Duodenal mucosa (tissue), 2 donors: ENCODE measurements around the gene ELMOD1.

Experiments
- H3K27ac ChIP-seq: one replicate; pipeline ENCODE4 v1.7.0; 2013; ENCODE audit warnings: low read depth, low read length
- H3K27me3 ChIP-seq, 2 donors: one replicate each; pipeline ENCODE4 v1.7.0; 2013; ENCODE audit warnings: low read length in 2 of 2, control low read depth in 1 of 2; ENCODE audit not compliant: insufficient read depth in 2 of 2, control insufficient read depth in 1 of 2
- H3K36me3 ChIP-seq, 2 donors: one replicate each; pipeline ENCODE4 v1.7.0; 2013; ENCODE audit warnings: low read length in 2 of 2, control low read depth in 1 of 2; ENCODE audit not compliant: insufficient read depth in 2 of 2, control insufficient read depth in 1 of 2
- H3K4me1 ChIP-seq, 2 donors: one replicate each; pipeline ENCODE4 v1.7.0; 2013; ENCODE audit warnings: low read length in 2 of 2, control low read depth in 1 of 2; ENCODE audit not compliant: insufficient read depth in 2 of 2, control insufficient read depth in 1 of 2
- H3K4me3 ChIP-seq, 2 donors: one replicate each; pipeline ENCODE4 v1.7.0; 2013; ENCODE audit warnings: low read length in 2 of 2, low read depth in 1 of 2
- H3K9ac ChIP-seq, 2 donors: one replicate each; pipeline ENCODE4 v1.7.0; 2013; ENCODE audit warnings: low read length in 2 of 2, low read depth in 1 of 2
- H3K9me3 ChIP-seq, 2 donors: one replicate each; pipeline ENCODE4 v1.7.0; 2013; ENCODE audit warnings: low read length in 2 of 2, control low read depth in 1 of 2; ENCODE audit not compliant: control insufficient read depth in 1 of 2

The ELMOD1 gene

DNA sequence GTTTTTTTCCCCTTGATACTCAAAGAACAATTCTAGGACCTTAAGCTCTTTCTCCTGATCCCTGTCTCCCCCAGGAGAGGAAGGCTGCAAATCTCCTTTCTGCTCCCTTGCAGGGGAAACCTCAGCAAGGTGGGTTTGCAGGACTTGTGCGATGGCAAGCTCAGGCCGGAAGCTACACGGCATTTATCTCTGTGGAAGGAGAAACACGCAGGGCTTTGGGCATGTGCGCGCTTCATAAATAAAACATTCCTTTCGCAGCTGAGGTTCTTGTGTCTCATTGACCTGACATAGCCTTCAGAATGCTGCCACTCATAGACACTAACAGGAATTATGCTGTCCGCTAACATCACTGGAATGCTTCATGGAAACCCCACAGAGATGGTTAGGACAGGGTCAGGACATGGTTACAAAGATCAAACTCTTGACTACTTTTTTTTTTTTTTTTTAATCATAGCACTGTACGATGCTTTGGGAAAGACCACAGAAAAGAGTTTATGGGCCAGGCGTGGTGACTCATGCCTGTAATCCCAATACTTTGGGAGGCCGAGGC, 78.3 kb downstream of the ELMOD1 start:
- peaks cover 0 to 3% of the 10 kb centered on the region in 2 donors for H3K27me3 ChIP-seq
- H3K27ac ChIP-seq, result no peak overlapping the region
- no peaks in the 10 kb centered on the region for H3K9me3 ChIP-seq
- H3K9ac ChIP-seq, result no peak overlapping the region
- no peaks in the 10 kb centered on the region for H3K4me1 ChIP-seq
- H3K4me3 ChIP-seq, result no peak overlapping the region
- H3K36me3 ChIP-seq, result no peaks in the 10 kb centered on the region

DNA sequence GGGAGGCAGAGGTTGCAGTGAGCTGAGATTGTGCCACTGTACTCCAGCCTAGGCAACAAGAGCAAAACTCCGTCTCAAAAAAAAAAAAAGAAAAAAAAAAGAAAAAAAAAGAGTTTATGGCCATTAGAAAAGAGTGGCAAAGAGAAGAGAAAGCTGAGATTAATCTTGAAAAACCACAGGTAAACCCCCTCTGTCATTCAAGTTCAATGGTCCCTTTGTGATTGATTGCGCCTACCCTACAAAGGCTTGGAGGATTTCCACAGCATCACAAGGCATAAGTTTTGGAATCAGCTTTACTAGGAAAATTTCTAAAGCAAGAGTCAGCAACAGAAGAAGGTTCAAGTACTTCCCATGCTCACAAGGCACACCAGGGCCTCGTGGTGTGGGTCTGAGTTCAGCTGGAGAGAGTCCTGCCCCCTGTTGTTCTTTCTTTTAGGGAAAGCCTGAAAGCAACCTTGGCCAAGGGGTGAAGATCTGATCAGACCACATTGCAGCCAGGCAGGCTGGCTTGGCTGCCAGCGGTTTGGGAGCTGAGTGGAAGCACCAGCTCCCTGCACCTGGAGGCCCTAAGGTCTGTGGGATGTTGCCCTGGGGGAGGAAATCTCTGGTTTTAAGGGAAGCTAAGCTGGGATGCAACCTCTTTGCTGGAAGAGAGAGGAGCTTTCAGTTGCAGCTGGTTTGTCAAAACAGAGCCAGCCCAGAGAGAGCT, 79.1 kb downstream of the ELMOD1 start:
- H3K27ac ChIP-seq, result no peak overlapping the region
- no peak overlapping the region for H3K9ac ChIP-seq
- peaks cover 0 to 3% of the 10 kb centered on the region in 2 donors for H3K27me3 ChIP-seq
- H3K36me3 ChIP-seq, result no peaks in the 10 kb centered on the region
- H3K4me1 ChIP-seq, result no peaks in the 10 kb centered on the region
- H3K4me3 ChIP-seq, result no peak overlapping the region
- no peaks in the 10 kb centered on the region for H3K9me3 ChIP-seq

DNA sequence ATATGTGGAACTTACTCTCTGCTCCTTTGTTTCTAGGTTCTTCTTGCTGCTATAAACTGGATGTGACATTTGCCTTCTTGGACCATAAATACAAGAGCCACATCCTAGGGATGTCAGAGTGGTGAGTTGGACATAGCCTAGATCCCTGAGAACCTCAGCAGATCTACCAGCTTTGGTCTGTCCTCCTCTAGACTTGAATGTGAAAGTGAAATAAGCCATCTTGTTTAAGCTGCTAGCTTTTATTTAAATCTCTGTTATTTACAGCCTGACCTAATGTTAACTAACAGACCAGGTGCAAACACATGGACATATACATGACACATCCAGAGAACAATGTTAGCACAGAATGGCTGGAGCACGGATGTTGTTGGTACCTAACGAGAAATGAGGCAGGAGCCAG, 85.0 kb downstream of the ELMOD1 start:
- Histone ChIP-seq H3K9me3 (no peaks in the 10 kb centered on the region), H3K4me1 (no peaks in the 10 kb centered on the region), H3K4me3 (no peak overlapping the region), H3K9ac (no peak overlapping the region), H3K27ac (no peak overlapping the region), H3K36me3 (no peaks in the 10 kb centered on the region), H3K27me3 (peaks cover 0 to 3% of the 10 kb centered on the region in 2 donors)

DNA sequence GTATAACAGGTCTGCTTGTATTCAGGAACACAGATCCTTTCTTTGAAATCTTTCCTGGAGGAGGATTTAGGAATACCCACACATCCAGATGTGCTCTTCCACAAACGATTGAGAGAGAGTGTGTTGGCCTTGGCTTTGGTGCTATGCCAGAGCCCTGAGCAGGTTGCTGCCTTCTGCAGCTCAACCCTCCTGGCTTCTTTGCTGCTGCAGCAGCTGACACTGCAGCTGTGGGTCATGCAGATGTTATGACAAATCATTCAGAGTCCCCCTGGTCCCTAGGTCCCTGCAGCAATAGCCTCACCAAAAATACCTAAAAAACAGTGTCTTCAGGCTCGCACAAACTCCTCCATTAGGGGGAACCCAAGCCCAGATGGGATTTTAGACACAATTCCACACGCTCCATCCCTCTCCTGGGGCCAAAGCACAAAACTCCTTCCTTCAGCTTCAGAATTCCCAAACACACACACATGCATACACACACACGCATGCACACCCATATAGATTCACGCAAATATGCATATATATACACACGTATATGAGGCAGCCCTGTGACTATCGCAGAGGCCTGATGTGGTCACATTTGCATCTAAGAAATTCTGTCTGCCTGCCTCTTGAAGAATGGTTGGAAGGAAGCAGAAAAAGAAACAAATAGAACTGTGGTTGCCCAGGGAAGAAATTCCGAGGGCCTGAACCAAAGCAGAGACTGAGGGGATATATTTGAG, 85.5 kb downstream of the ELMOD1 start:
- Histone ChIP-seq H3K4me1 (no peaks in the 10 kb centered on the region), H3K9me3 (no peaks in the 10 kb centered on the region), H3K27me3 (peaks cover 0 to 2% of the 10 kb centered on the region in 2 donors), H3K27ac (no peak overlapping the region), H3K4me3 (no peak overlapping the region), H3K9ac (no peak overlapping the region), H3K36me3 (no peaks in the 10 kb centered on the region)

DNA sequence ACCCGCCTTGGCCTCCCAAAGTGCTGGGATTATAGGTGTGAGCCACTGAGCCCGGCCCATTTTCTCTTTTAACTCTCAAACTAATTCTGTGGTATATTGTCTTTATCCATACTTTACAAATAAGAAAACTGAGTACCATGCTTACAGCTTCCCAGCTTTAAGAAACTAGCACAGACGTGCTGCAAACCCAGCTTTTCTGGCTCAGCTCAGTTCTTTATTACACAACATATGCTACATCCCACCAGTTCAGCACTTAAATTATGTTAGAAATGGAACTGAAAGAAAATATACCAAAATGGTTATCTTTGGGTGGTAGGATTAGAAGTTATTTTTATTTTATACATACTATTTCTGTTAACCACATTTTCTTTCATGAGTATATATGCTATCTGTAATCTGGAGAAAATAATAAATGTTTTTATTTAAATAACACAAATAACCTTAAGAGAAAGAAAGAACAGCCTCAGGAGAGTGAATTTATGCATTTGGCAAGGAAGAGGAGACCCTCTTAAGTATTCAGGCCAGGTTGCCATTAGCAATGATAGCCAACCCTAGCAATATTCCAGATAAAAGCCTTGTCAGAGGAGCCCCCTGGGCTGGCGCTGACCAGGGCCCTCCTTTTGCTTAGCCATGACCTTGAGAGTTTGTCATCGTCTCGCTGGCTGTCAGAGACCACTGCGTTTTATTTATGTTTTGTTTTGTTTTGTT, 87.1 kb downstream of the ELMOD1 start:
- Histone ChIP-seq H3K27ac (no peak overlapping the region), H3K27me3 (no peaks in the 10 kb centered on the region), H3K9me3 (no peaks in the 10 kb centered on the region), H3K36me3 (no peaks in the 10 kb centered on the region), H3K4me1 (no peaks in the 10 kb centered on the region), H3K9ac (no peak overlapping the region), H3K4me3 (no peak overlapping the region)

DNA sequence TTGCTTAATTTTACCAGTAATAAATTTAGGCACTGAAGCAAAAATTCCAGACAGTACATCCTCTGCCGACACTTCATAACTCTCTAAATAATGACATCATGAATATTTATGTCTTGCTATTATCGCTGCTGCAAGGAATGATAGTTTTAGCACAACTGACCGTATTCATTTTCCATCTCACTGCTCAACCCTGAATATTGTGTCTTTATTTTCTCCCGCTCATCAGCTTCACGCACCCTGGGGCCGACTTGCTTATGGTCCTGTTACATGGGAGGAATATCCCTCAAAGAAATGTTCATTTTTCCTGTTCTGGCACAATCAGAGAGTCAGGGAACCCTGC, 87.7 kb downstream of the ELMOD1 start:
- Histone ChIP-seq H3K27ac (no peak overlapping the region), H3K4me1 (no peaks in the 10 kb centered on the region), H3K4me3 (no peak overlapping the region), H3K9ac (no peak overlapping the region), H3K36me3 (no peaks in the 10 kb centered on the region), H3K9me3 (no peaks in the 10 kb centered on the region), H3K27me3 (no peaks in the 10 kb centered on the region)

DNA sequence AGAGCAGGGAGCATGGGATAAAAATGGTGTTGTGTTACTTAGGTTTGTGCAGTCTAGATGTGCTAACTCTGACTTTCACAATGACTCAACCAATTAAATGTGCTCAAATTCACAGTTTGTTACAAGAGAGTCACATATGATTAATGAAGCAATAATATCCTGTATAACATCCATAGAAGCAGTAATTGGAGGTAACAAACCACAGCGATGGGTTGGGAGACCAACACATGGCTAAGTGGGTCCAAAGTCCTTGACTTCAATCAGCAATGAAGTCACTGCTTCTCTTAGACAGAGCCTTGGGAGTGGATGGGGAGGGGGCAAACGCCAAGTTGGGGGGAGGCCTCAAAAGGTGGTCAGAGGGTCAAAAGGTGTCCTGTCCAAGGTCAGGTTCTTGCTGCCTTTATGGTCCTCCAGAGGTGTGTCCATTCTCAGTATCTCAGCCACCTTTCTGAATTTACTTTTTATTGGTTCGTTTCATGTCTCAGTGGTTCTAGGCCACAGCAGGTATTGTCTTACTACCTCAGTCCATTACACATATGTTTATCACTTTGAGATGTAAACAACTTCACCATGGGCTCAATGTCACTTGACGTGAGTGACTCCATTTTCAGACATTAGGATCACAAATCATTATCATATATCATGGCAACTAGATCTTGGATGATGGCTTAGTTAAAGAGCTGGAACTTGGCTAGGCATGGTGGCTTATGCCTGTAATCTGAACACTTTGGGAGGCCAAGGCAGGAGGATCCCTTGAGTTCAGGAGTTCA, 88.5 kb downstream of the ELMOD1 start:
- Histone ChIP-seq H3K36me3 (no peaks in the 10 kb centered on the region), H3K27ac (no peak overlapping the region), H3K9ac (no peak overlapping the region), H3K27me3 (no peaks in the 10 kb centered on the region), H3K4me1 (no peaks in the 10 kb centered on the region), H3K4me3 (no peak overlapping the region), H3K9me3 (no peaks in the 10 kb centered on the region)

DNA sequence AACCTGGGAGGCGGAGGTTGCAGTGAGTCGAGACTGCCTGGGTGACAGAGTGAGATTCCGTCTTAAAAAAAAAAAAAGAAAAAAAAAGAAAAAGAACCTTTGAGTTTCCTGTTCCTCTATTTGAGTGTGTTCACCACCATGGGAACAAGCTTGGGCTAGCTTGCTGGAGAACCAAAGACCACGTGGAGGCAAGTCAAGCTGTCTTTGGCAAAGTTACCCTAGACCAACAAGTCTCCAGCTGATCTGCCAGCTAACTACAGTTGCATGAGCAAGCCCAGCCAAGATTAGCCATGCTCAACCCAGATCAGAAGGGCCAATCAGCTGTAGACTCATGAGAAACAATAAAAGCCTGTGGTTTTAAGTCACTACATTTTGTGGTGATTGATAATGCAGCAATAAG, 91.2 kb downstream of the ELMOD1 start:
- Histone ChIP-seq H3K9me3 (no peaks in the 10 kb centered on the region), H3K27me3 (no peaks in the 10 kb centered on the region), H3K36me3 (no peaks in the 10 kb centered on the region), H3K9ac (no peak overlapping the region), H3K27ac (no peak overlapping the region), H3K4me1 (no peaks in the 10 kb centered on the region), H3K4me3 (no peak overlapping the region)

DNA sequence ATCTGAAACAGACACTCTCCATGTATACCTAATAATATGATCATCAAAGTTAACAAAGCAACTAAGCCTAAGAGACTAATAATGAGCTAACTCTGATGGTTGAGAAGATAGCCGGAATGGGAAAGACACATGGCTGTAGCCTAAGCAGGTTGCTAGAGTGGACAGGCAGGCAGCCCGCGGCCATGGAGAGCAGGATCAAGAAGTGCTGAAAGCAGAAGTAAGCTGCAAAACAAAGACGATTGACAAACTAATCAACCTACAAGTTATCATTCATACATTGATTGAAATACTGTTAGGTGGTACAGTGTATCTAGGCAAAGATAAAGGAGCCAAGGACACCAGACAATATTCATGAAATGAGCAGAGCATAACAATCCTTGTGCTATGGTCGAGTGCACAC, 91.6 kb downstream of the ELMOD1 start:
- no peaks in the 10 kb centered on the region for H3K9me3 ChIP-seq
- H3K9ac ChIP-seq, result no peak overlapping the region
- H3K4me3 ChIP-seq, result no peak overlapping the region
- no peaks in the 10 kb centered on the region for H3K27me3 ChIP-seq
- no peak overlapping the region for H3K27ac ChIP-seq
- H3K36me3 ChIP-seq, result no peaks in the 10 kb centered on the region
- no peaks in the 10 kb centered on the region for H3K4me1 ChIP-seq
